Measurements from ENCODE around the gene DLL3.

Gene DLL3

DNA sequence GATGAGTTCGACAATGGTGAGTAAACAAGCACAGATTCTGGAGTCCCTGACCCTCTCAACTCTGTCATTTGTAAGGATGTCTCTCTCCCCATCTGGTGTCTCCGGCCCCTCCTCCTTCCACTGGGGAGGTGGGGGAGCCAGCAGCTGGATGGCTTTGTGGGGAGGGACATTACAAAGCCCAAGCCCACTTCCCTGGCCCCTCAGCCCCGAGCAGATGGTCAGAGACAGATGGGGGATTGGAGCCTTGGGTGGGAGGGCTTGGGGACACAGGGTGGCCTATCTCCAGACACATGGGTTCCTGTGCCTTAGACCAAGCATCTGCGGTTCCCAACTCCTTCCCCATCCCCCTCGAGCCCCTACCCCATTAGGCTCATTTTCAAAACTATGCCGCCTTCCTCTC, 15.6 kb upstream of the DLL3 start:
- no peak for DNase-seq (ENCODE audit: low spot score)

DNA sequence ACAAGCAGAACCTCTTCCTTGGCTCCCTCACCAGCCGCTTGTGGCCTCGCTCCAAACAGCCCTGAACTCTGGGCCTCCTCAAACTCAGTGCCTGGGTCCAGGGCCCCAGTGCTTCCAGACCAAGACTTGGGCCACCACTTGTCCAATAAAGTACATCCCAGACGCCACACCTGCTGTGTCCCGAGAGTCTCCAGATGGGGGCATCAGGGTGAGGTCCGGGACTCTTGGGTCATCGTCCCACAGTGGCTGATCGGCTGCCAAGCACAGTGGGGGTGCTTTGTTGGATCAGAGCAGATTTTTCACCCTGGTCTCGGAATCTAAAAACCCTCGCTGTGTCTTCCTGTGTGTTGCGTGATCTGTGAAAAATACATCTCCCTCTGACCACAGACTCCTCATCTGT, 9.0 kb upstream of the DLL3 start:
- DNase-seq (ENCODE audit: low spot score), result no peak

DNA sequence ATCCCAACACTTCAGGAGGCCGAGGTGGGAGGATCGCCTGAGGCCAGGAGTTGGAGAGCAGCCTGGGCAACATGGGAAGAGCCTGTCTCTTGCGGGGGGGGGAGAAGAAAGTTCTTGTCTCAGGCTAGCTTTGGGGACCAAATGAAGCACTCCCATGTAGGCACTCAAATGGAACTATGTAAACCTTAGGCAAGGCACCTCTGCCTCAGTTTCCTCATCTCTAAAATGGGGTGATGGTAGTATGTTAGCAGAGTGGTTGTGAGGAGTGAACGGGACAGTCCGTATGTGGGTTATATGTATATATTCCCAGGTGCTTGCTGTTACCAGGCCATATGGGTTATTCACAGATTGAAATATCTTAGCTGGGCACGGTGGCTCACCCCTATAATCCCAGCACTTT, 6.5 kb upstream of the DLL3 start:
- DNase-seq (ENCODE audit: low spot score), result no peak

DNA sequence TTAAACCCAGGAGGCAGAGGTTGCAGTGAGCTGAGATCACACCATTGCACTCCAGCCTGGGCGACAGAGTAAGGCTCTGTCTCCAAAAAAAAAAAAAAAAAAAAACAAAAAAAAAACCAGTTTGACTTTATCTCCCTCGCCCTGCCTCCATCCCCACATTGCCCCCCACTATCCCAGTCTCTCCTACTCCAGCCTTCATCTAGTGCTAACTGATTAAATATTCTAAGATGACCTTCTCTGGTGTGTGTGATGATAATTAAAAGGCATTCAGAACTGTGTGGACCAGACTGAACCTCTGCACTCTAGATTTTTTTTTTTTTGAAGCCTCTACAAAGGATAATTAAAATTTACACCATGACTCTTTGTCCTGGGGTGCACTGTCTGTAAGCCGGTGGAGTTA, 6.0 kb upstream of the DLL3 start:
- DNase-seq (ENCODE audit: low spot score), result no peak

DNA sequence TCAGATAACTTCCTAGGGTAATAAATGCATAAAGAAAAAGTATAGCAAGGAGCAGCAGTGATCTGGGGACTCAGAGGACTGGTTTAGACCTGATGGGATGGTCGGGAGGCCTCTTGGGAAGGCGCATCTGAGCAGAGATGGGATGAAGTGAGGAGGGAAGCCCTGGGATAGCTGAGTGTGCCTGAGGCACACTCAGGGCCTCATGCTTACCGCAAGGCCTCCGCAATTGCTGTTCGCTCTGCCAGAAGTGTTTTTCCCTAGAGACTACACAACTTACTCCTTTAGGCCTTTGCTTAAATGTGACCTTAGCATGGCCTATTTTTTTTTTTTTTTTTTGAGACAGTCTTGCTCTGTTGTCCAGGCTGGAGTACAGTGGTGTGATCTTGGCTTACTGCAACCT, 4.1 kb upstream of the DLL3 start:
- DNase-seq (ENCODE audit: low spot score), result no peak

DNA sequence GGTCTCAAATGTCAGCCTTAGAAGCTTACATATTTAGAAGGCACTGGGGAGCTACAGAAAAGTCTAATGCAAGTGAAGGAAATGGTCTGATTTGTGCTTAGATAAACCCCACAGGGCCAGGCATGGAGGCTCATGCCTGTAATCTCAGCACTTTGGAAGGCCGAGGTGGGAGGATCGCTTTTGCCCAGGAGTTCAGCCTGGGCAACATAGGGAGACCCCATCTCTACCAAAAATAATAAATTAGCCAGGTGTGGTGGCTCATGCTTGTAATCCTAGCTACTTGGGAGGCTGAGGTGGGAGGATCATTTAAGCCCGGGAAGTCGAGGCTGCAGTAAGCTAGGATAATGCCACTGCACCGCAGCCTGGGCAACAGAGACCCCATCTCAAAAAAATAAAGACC, 2.7 kb upstream of the DLL3 start:
- no peak for DNase-seq (ENCODE audit: low spot score)

DNA sequence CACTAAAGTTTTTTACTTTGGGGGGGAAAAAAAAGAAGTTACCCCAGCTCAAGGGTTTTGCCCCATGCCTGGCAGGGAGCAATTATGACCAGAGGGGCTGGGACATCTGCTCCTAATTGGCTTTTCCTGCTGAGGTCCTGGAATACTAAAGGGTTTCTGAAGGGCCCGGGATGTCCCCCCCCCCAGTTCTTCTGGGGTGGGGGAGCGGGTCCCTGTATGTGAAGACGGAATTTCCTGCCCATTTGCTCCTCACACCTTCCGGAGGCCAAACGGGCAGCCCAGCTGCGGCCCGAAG, 1.1 kb upstream of the DLL3 start:
- DNase-seq (ENCODE audit: low spot score), result no peak

DNA sequence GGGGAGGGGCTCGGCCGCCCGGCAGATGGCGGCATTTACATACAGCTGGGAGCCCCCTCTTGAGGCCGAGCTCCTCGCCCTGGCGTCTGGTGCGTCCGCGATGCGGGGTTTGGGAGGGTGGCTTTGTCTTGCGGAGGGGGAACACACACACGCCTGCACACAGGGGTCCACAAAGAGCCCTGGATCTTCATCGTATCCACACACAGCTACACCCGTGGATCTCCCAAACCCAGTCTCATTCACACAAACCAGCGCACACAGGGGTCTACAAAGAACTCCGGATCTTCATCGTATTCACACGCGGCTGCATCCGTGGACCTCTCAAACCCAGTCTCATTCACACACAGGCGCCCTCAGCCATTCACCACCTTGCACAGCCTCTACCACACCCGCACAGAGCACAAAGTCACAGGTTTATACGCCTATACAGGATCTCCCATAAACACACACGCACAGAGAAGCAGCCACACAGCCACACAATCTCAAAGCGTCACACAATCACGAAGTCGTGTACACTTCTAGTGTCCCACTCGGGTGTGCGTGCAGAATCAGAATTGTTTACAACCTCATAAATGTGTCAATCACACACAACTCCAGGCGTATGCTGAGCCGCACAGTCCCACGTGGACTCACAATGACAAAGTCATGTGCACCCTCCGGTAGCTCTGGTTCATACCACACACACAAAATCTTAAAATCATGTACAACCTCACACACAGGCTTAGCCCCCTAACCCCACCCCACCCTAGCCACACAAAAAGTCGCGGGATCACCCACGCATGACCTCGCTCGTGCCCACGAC, 550 bp upstream of the DLL3 start:
- peak; percentile 84 for DNase-seq (ENCODE audit: low spot score)

DNA sequence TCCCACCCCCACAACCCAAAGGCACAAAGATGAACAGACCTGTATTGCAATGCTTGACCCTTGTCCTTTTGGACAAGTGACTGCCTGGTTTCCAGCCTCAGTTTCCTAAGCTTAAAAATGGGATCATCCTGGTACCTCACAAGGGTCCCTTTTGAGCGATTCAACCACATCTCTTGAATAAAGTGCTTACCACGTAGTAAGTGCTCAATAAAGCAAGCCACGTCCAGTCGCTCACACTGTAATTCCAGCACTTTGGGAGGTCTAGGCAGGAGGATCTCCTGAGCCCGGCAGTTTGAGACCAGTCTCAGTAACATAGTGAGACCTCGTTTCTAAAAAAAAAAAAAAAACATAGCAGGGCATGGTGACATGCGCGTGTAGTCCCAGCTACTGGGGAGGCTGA, 1.2 kb downstream of the DLL3 start:
- no peak for DNase-seq (ENCODE audit: low spot score)

DNA sequence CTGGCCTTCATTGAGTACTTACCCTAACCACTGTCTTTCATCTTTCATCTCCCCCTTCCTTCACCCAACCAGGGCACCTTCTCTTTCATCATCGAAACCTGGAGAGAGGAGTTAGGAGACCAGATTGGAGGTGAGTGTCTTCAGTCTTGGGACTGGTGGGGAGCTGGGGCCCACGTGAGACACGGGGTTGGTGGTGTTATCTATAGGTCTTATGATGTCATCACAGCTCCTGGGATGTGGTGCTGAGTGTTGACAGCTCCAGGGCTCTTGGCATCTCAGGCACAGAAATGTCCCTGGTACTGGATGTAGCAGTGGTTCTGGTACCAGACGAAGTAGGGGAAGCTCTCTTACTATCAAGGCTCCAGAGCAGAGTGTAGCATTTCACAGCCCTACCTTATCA, 1.8 kb downstream of the DLL3 start:
- DNase-seq (ENCODE audit: low spot score), result no peak

DNA sequence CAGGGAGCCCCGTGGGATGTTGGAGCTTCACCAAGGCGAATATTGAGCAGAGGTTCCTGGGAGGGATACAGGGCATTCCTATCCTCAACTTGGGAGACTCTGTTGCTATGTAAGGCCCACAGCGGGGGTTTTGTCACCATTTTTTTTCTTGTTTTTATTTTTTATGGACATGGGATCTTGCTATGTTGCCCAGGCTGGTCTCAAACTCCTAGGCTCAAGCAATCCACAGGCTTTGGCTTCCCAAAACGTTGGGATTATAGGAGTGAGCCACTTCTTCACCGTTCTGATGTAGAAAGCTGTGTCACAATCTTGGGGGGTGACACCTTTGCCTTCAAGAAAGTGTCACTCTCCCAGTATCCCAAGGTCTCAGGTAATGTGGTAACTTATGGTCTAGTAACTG, 2.6 kb downstream of the DLL3 start:
- no peak for DNase-seq (ENCODE audit: low spot score)

DNA sequence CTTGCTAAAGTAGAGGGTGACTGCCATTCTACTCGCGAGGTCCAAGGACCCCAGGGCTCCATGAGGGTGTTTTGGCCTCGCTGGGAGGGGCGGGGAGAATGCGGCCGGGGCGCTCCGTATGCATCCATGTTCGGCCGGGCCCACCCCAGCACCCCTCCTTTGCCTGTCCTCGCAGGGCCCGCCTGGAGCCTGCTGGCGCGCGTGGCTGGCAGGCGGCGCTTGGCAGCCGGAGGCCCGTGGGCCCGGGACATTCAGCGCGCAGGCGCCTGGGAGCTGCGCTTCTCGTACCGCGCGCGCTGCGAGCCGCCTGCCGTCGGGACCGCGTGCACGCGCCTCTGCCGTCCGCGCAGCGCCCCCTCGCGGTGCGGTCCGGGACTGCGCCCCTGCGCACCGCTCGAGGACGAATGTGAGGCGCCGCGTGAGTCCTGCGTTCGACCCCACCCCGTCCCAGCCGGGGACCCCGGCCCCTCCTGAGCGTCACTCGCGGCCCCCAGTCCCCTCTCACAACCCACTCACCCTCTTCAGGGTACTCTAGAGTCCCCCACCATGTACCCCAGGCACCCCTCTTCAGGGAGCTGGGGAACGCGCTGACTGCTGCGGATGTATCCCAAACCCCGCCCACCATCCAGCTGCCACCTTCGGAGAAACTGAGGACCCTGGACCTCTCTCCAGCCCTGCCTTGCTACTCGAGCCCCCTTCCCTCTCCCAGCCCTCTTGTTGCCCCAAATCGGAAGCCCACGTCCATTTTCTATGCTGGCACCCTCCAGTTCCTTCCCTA, 4.1 kb downstream of the DLL3 start:
- peak; percentile 82 for DNase-seq (ENCODE audit: low spot score)

DNA sequence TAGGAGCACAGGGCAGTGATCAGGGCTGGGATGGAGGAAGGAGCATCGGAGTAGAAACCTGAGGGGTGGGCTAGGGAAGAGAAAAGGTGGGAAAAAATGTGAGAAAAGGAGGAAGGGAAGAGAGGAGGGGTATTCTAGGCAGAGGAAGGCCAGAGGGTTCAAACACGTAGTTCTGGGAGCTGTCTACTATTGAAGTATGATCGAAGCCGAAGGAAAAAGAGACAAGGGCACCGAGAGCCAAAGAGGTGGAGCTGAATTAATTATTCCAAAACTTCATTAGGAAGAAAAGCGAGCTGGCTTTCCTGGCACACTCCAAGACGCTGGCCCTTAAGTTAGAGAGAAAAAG, 7.8 kb downstream of the DLL3 start:
- DNase-seq (ENCODE audit: low spot score), result no peak

DNA sequence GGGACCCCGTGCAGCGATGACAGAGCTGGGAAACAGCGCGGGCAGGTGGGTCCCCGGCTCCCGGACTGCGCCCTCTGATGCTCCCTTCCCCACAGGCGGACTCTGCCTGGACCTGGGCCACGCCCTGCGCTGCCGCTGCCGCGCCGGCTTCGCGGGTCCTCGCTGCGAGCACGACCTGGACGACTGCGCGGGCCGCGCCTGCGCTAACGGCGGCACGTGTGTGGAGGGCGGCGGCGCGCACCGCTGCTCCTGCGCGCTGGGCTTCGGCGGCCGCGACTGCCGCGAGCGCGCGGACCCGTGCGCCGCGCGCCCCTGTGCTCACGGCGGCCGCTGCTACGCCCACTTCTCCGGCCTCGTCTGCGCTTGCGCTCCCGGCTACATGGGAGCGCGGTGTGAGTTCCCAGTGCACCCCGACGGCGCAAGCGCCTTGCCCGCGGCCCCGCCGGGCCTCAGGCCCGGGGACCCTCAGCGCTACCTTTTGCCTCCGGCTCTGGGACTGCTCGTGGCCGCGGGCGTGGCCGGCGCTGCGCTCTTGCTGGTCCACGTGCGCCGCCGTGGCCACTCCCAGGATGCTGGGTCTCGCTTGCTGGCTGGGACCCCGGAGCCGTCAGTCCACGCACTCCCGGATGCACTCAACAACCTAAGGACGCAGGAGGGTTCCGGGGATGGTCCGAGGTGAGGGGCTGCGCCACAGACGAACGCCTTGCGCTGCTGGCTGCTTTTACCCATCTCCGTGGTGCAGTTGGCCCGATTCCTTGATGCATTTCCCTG, 8.4 kb downstream of the DLL3 start:
- DNase-seq (ENCODE audit: low spot score), result peak; percentile 81

DNA sequence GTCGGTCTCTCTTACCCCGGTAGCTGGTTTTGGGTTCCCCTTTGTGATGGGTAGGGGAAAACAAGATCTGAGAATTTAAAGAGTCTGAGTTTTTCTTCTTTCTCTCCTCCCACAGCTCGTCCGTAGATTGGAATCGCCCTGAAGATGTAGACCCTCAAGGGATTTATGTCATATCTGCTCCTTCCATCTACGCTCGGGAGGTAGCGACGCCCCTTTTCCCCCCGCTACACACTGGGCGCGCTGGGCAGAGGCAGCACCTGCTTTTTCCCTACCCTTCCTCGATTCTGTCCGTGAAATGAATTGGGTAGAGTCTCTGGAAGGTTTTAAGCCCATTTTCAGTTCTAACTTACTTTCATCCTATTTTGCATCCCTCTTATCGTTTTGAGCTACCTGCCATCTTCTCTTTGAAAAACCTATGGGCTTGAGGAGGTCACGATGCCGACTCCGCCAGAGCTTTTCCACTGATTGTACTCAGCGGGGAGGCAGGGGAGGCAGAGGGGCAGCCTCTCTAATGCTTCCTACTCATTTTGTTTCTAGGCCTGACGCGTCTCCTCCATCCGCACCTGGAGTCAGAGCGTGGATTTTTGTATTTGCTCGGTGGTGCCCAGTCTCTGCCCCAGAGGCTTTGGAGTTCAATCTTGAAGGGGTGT, 9.1 kb downstream of the DLL3 start:
- no peak for DNase-seq (ENCODE audit: low spot score)

DNA sequence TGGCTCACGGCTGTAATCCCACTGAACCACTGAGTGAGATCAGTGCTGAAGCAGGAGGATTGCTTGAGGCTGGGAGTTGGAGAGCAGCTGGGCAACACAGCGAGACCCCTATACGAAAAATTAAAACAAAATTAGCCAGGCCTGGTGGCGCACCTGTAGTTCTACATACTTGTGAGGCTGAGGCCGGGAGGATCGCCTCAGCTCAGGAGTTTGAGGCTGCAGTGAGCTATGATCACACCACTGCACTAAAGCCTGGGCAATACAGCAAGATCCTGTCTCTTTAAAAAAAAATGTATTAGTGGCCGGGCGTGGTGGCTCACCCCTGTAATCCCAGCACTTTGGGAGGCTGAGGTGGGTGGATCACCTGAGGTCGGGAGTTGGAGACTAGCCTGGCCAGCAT, 9.9 kb downstream of the DLL3 start:
- no peak for DNase-seq (ENCODE audit: low spot score)

DNA sequence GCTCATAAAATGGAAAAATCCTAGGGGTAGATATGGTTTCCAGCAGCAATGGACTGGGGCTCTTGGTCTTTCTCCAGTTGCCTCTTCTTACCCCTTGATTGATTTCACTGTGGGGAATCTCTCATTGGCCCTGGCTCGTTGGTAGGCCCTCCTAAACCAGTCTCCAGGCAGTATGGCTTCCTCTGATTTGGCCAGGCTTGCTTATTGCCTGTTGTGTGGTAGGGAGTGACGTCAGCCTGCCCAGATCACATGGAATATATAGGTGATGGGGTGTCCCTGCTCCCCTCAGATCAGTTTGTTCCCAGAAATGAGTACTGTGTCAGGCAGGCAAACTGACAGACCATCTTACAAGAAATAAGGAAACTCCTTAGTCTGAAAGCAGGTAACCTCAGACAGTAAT, 10.5 kb downstream of the DLL3 start:
- no peak for DNase-seq (ENCODE audit: low spot score)

DNA sequence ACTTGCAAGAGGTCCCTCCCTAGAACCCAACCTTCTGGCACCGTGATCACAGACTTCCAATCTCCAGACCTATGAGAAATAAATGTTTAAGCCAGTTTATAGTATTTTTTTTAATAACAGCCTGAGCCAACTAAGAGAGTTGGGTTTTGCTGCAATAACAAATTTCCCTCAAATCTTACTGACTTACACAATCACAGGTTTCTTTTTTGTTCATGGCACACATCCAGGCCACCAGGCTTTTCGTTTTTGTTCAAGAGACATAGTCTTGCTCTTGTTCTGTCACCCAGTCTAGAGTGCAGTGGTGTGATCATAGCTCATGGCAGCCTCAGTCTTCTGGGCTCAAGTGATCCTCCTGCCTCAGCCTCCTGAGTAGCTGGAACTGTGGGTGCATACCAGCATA, 14.2 kb downstream of the DLL3 start:
- no peak for DNase-seq (ENCODE audit: low spot score)

DNA sequence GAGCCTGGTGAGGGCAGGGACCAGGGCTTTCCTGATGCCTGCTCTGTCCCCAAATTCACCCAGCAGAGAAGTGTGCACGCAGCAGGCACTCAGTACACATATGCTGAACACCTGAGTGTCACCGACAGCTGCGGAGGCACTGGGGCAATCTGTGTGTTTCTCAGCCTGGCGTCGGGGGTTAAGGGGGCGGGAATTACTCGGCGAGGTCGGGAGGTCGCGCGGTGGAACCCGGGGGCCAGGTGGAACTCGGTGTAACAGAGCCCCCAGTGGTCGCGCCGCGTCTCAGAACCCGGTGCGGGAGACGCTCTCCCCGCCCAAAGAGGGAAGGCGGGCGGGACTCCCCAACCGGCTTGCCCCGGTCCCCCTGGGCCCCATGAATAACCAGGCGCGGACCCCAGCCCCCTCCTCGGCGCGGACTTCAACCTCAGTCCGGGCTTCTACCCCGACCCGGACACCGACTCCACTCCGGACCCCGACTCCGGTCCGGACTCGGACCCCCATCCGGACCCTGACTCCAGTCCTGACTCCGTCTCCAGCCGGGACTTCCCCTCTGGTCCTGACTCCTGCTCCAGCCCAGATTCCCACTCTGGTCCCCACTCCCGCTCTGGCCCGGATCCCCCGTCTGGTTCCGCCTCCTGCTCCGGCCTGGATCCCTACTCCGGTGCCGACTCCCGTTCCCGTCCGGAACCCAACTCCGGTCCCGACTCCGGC, 16.2 kb downstream of the DLL3 start, which contains the start of gene SELENOV:
SELENOV (plus strand) TSS at position 300 of the 711 bp plus-strand sequence; CDS start at position 374, 74 bp downstream.
- peak; percentile 84 for DNase-seq (ENCODE audit: low spot score)

DNA sequence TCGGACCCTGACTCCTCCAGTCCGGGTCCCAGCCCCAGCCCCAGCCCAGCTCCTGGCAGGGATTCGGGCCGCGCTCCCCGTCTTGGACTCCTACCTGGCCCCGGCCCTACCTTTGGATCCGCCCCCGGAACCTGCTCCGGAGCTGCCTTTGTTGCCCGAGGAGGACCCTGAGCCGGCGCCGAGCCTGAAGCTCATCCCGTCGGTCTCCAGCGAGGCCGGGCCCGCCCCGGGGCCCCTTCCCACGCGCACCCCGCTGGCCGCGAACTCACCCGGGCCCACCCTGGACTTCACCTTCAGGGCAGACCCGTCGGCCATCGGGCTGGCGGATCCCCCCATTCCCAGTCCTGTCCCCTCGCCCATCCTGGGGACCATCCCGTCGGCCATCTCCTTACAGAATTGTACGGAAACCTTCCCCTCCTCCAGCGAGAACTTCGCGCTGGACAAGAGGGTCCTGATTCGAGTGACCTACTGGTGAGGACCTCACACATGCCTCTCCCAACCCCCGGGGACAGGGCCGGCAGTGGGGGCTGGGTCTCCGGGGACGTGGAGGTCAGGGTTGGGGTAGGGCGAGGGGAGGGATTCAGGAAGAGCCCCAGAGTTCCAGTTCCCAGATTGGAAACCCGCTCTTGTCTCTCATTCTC, 16.9 kb downstream of the DLL3 start:
- no peak for DNase-seq (ENCODE audit: low spot score)

DNA sequence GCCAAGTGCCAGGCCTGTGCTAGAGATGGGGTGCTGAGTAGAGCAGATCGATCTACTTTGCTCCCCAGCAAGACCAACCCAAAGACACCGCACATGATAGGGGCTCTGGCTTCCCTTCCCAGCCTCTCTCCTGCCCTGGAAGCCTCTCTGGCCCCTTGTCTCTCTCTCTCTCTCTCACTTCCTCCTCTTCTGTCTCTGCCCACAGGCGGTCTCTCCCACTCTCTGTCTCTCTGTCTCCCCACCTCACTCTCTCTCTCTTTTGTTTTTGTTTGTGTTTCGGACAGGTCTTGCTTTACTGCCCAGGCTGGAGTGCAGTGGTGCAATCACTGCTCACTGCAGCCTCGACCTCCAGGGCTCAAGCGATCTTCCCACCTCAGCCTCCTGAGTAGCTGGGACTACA, 17.5 kb downstream of the DLL3 start:
- DNase-seq (ENCODE audit: low spot score), result no peak

All from ecto neural progenitor cell (in vitro differentiated cells).